Measurements from ENCODE around the gene APOA4.

GRCh38 chr11:116835042-116835772, 12.1 kb upstream of the APOA4 start:
- TF ChIP-seq MYC (IDR thresholded peaks at IDR 0.05; ENCODE audit: low read depth, low read length) = no peak
- no peak for TF ChIP-seq MYC (CRISPR knock-in tag; IDR thresholded peaks at IDR 0.05; ENCODE audit: borderline replicate concordance, low read depth)
- no peak for TF ChIP-seq ARNT (IDR thresholded peaks at IDR 0.05)
- no peak for TF ChIP-seq CTCF (IDR thresholded peaks at IDR 0.05 in 2 of 3, conservative IDR thresholded peaks at IDR 0.05 in 1 of 3; ENCODE audit: insufficient read depth in 2 of 3, low read depth in 1 of 3, low read length in 3 of 3)
- TF ChIP-seq MAZ (CRISPR knock-in tag; conservative IDR thresholded peaks at IDR 0.05 in 1 of 2, IDR thresholded peaks at IDR 0.05 in 1 of 2) = no peak
- no peak for TF ChIP-seq POLR2AphosphoS5 (IDR thresholded peaks at IDR 0.05; ENCODE audit: control insufficient read depth, insufficient read depth, low read depth, low read length)
- no peak for TF ChIP-seq PKNOX1 (IDR thresholded peaks at IDR 0.05)
- no peak for TF ChIP-seq ZNF75A (CRISPR knock-in tag; IDR thresholded peaks at IDR 0.05)
- TF ChIP-seq TAF1 (IDR thresholded peaks at IDR 0.05; ENCODE audit: control insufficient read depth, extremely low read depth, insufficient read depth, low read length, severe bottlenecking) = no peak
- TF ChIP-seq, protein P1, sequence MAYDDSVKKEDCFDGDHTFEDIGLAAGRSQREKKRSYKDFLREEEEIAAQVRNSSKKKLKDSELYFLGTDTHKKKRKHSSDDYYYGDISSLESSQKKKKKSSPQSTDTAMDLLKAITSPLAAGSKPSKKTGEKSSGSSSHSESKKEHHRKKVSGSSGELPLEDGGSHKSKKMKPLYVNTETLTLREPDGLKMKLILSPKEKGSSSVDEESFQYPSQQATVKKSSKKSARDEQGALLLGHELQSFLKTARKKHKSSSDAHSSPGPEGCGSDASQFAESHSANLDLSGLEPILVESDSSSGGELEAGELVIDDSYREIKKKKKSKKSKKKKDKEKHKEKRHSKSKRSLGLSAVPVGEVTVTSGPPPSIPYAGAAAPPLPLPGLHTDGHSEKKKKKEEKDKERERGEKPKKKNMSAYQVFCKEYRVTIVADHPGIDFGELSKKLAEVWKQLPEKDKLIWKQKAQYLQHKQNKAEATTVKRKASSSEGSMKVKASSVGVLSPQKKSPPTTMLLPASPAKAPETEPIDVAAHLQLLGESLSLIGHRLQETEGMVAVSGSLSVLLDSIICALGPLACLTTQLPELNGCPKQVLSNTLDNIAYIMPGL (CRISPR knock-in tag; IDR thresholded peaks at IDR 0.05) = no peak
- TF ChIP-seq MTA2 (IDR thresholded peaks at IDR 0.05; ENCODE audit: low read depth) = no peak
- no peak for TF ChIP-seq ZNF76 (CRISPR knock-in tag; IDR thresholded peaks at IDR 0.05; ENCODE audit: borderline replicate concordance)
